CD4-positive, alpha-beta memory T cell (primary cell): ENCODE results near the gene UTY. TPM values are rescaled to one million over a fixed set of nuclear protein-coding genes. Genes with fewer than 3 reads are reported as not detected.

Experiments
- CTCF ChIA-PET: fragments of 350-600 bp; sonication (Branson Sonifier 250); formaldehyde crosslinking; loops from one replicate; lab custom pipeline; 2021; ENCODE audit warnings: inconsistent platforms; ENCODE audit not compliant: partially characterized antibody; lab: Charles Lee
- POLR2A ChIA-PET: fragments of 350-600 bp; sonication (Branson Sonifier 250); formaldehyde crosslinking; loops from one replicate; lab custom pipeline; 2021; ENCODE audit not compliant: partially characterized antibody; lab: Charles Lee
- DNase-seq, 5 donors: peaks; one replicate each; pipeline versions ENCODE4 v3.0.0 to v3.0.0-alpha.2; 2020 to 2022; ENCODE audit warnings: mixed read lengths in 1 of 5
- H3K27ac ChIP-seq: one replicate; pipeline ENCODE4 v1.7.0; 2013; ENCODE audit warnings: low read depth, low read length
- H3K27me3 ChIP-seq: 2 replicates; pipeline ENCODE4 v1.7.0; 2013; ENCODE audit warnings: mild to moderate bottlenecking, low read length, moderate library complexity; ENCODE audit not compliant: insufficient read depth
- H3K36me3 ChIP-seq: 2 replicates; pipeline ENCODE4 v1.7.0; 2013; ENCODE audit warnings: mild to moderate bottlenecking, low read length, moderate library complexity; ENCODE audit not compliant: insufficient read depth
- H3K4me1 ChIP-seq: 2 replicates; pipeline ENCODE4 v1.7.0; 2013; ENCODE audit warnings: mild to moderate bottlenecking, low read length, moderate library complexity; ENCODE audit not compliant: insufficient read depth
- H3K4me3 ChIP-seq, 2 donors: one replicate each; pipeline ENCODE4 v1.7.0; 2013; ENCODE audit warnings: low read length in 2 of 2, mild to moderate bottlenecking in 1 of 2
- H3K9me3 ChIP-seq, 2 donors: one replicate each; pipeline ENCODE4 v1.7.0; 2013; ENCODE audit warnings: low read length in 2 of 2, control low read depth in 1 of 2; ENCODE audit not compliant: control insufficient read depth in 1 of 2
- H3K27ac Mint-ChIP-seq, 7 donors: one replicate each; pipeline ENCODE4 v1.8.0; 2020 to 2021; ENCODE audit warnings: mixed read lengths in 7 of 7, mild to moderate bottlenecking in 6 of 7, inconsistent platforms in 3 of 7, moderate library complexity in 3 of 7
- H3K27me3 Mint-ChIP-seq, 2 donors: one replicate each; pipeline ENCODE4 v1.8.0; 2020 to 2021; ENCODE audit warnings: mixed read lengths in 2 of 2
- H3K36me3 Mint-ChIP-seq, 2 donors: one replicate each; pipeline ENCODE4 v1.8.0; 2020 to 2021; ENCODE audit warnings: mixed read lengths in 2 of 2, inconsistent platforms in 1 of 2, mild to moderate bottlenecking in 1 of 2
- H3K4me1 Mint-ChIP-seq, 4 donors: one replicate each; pipeline ENCODE4 v1.8.0; 2020 to 2021; ENCODE audit warnings: mixed read lengths in 4 of 4, mild to moderate bottlenecking in 1 of 4
- H3K4me3 Mint-ChIP-seq, 8 donors: one replicate each; pipeline ENCODE4 v1.8.0; 2020 to 2021; ENCODE audit warnings: mixed read lengths in 8 of 8, mild to moderate bottlenecking in 7 of 8, moderate library complexity in 6 of 8, inconsistent platforms in 3 of 8
- H3K9me3 Mint-ChIP-seq, 8 donors: one replicate each; pipeline ENCODE4 v1.8.0; 2020 to 2021; ENCODE audit warnings: mixed read lengths in 8 of 8, mild to moderate bottlenecking in 5 of 8, inconsistent platforms in 3 of 8, moderate library complexity in 1 of 8
- intact Hi-C: fragments of 100-400 bp; cut with micrococcal nuclease; formaldehyde crosslinking; loops from one replicate; pipeline ENCODE4 v1.15.1; 2023
- polyA plus RNA-seq, 2 donors: library from polyadenylated mRNA; unstranded; fragments of 300-500 nt; fragmentation: Illumina TruSeq; gene quantifications; one replicate each; pipeline ENCODE4 v1.2.3, GENCODE V29; 2021
- total RNA-seq, 2 experiments: library from RNA; stranded (reverse); gene quantifications; one replicate each; pipeline ENCODE4 v1.2.3, GENCODE V29; 2021

The UTY gene
- total and polyA plus RNA-seq, 4 experiments from 2014 or later = 70.8 to 71.8 TPM; not detected in 2

GRCh38 chrY:13210961-13211646 is 268.7 kb downstream of the UTY start:
- Mint-ChIP-seq H3K27me3 (no peaks in the 10 kb centered on the region), H3K9me3 (no peaks in the 10 kb centered on the region), H3K4me3 (no peak overlapping the region), H3K27ac (no peak overlapping the region), H3K4me1 (no peaks in the 10 kb centered on the region), H3K36me3 (no peaks in the 10 kb centered on the region)
- Histone ChIP-seq H3K27me3 (no peaks in the 10 kb centered on the region), H3K4me1 (no peaks in the 10 kb centered on the region), H3K36me3 (no peaks in the 10 kb centered on the region), H3K9me3 (no peaks in the 10 kb centered on the region), H3K4me3 (no peak overlapping the region), H3K27ac (no peak overlapping the region)
- no peak for DNase-seq
- POLR2A ChIA-PET = no interaction called here
- CTCF ChIA-PET = no interaction called here
- intact Hi-C loops = no loop called here

GRCh38 chrY:13205214-13205613 is 274.6 kb downstream of the UTY start:
- no peaks in the 10 kb centered on the region for H3K9me3 Mint-ChIP-seq
- H3K4me1 ChIP-seq = no peaks in the 10 kb centered on the region
- no peaks in the 10 kb centered on the region for H3K27me3 ChIP-seq
- H3K36me3 ChIP-seq = no peaks in the 10 kb centered on the region
- intact Hi-C loops = no loop called here
- H3K27me3 Mint-ChIP-seq = no peaks in the 10 kb centered on the region
- no peaks in the 10 kb centered on the region for H3K4me1 Mint-ChIP-seq
- no peaks in the 10 kb centered on the region for H3K36me3 Mint-ChIP-seq
- DNase-seq = no peak
- H3K4me3 ChIP-seq = no peak overlapping the region
- H3K9me3 ChIP-seq = no peaks in the 10 kb centered on the region
- no peak overlapping the region for H3K4me3 Mint-ChIP-seq
- no peak overlapping the region for H3K27ac ChIP-seq
- no peak overlapping the region for H3K27ac Mint-ChIP-seq
- ChIA-PET CTCF (no interaction called here), POLR2A (no interaction called here)

Other genes starting within 250 kb of the UTY start
- 1 to 10 TPM; 2.9 to 3.1 TPM for gene TMSB4Y, start 223.9 kb upstream of the UTY start, total RNA-seq
- not detected for gene TMSB4Y, start 223.9 kb upstream of the UTY start, polyA plus RNA-seq